SU-DHL-6 (cell line): Measurements from ENCODE around the gene DIP2C.

Source experiments
- H2AFZ ChIP-seq: fragments of 200-600 bp; sonication (generic); 2 replicates; pipeline ENCODE4 v1.6.1; 2014; ENCODE audit warnings: low read depth, mild to moderate bottlenecking, moderate library complexity, mixed read lengths, antibody characterized with exemption, low read length; ENCODE audit not compliant: severe bottlenecking
- H3F3A ChIP-seq: fragments of 200-600 bp; shearing (Covaris generic); 2 replicates; pipeline ENCODE4 v1.6.0; 2016; ENCODE audit warnings: antibody characterized with exemption, mild to moderate bottlenecking; ENCODE audit not compliant: insufficient read depth
- H3K27ac ChIP-seq: fragments of 200-600 bp; sonication (generic); 2 replicates; pipeline ENCODE4 v1.5.1; 2016; ENCODE audit warnings: low read depth, mild to moderate bottlenecking, low read length, moderate library complexity, mixed read lengths
- H3K27me3 ChIP-seq: fragments of 200-600 bp; sonication (generic), shearing (Covaris generic); 2 replicates; pipeline ENCODE4 v1.6.0; 2014; ENCODE audit warnings: mild to moderate bottlenecking, low read length
- H3K36me3 ChIP-seq: fragments of 200-600 bp; sonication (generic); 2 replicates; pipeline ENCODE4 v1.6.1; 2014; ENCODE audit warnings: mild to moderate bottlenecking, low read length, mixed read lengths
- H3K4me2 ChIP-seq: fragments of 300-600, 200-600 bp; shearing (Covaris generic), sonication (generic); 2 replicates; pipeline ENCODE4 v1.6.0; 2014; ENCODE audit warnings: low read length, low read depth, mild to moderate bottlenecking; ENCODE audit not compliant: poor library complexity, severe bottlenecking
- H3K4me3 ChIP-seq: fragments of 200-600 bp; sonication (generic); 2 replicates; pipeline ENCODE4 v1.5.1; 2014; ENCODE audit warnings: antibody characterized with exemption, low read length, mild to moderate bottlenecking, mixed read lengths; ENCODE audit not compliant: insufficient read depth, poor library complexity, severe bottlenecking
- H3K79me2 ChIP-seq: fragments of 200-600 bp; sonication (generic); 2 replicates; pipeline ENCODE4 v1.6.1; 2014; ENCODE audit warnings: mild to moderate bottlenecking, low read length, moderate library complexity; ENCODE audit not compliant: insufficient read depth
- H3K9ac ChIP-seq: fragments of 200-600 bp; sonication (generic); 2 replicates; pipeline ENCODE4 v1.7.0; 2014; ENCODE audit warnings: mild to moderate bottlenecking, low read length
- H3K9me2 ChIP-seq: fragments of 200-600 bp; sonication (generic); replicated peaks from 2 replicates; pipeline ENCODE4 v1.6.1; 2014; ENCODE audit warnings: low read length; ENCODE audit not compliant: insufficient read depth
- H3K9me3 ChIP-seq: fragments of 200-600 bp; sonication (generic); 2 replicates; pipeline ENCODE4 v1.6.1; 2014; ENCODE audit warnings: low read length, mixed read lengths; ENCODE audit not compliant: insufficient read depth
- H4K20me1 ChIP-seq: fragments of 200-600 bp; sonication (generic); 2 replicates; pipeline ENCODE4 v1.6.1; 2014; ENCODE audit warnings: low read depth, mild to moderate bottlenecking, antibody characterized with exemption, low read length, moderate library complexity, mixed read lengths
- CTCF ChIP-seq: fragments of 200-600 bp; sonication (generic); IDR thresholded peaks from one replicate; pipeline ENCODE4 v1.5.1; 2017; ENCODE audit warnings: antibody characterized with exemption, mild to moderate bottlenecking, low read length, moderate library complexity; ENCODE audit not compliant: insufficient read depth, poor library complexity, severe bottlenecking
- EZH2phosphoT487 ChIP-seq: fragments of 200-600 bp; sonication (generic), shearing (Covaris generic); conservative IDR thresholded peaks from 2 replicates; pipeline ENCODE4 v1.6.1; 2018; ENCODE audit warnings: mild to moderate bottlenecking, antibody characterized with exemption, low read length, moderate library complexity, mixed read lengths

The DIP2C gene

GRCh38 chr10:235915-236314, 453.6 kb downstream of the DIP2C start:
- Histone ChIP-seq H3K27me3 (no peaks in the 10 kb centered on the region), H3K9me3 (no peaks in the 10 kb centered on the region), H2AFZ (no peak overlapping the region), H3K79me2 (no peaks in the 10 kb centered on the region), H3K9me2 (no peaks in the 10 kb centered on the region), H3K4me2 (no peak overlapping the region), H3K9ac (no peak overlapping the region), H3K27ac (no peak overlapping the region), H3F3A (no peaks in the 10 kb centered on the region), H4K20me1 (no peaks in the 10 kb centered on the region), H3K36me3 (no peaks in the 10 kb centered on the region), H3K4me3 (no peak overlapping the region)
- TF ChIP-seq EZH2phosphoT487: no peak
- no peak for TF ChIP-seq CTCF

GRCh38 chr10:234708-235406, 454.6 kb downstream of the DIP2C start:
- no peak overlapping the region for H3K27ac ChIP-seq
- no peaks in the 10 kb centered on the region for H3K79me2 ChIP-seq
- no peaks in the 10 kb centered on the region for H3K9me3 ChIP-seq
- no peaks in the 10 kb centered on the region for H3K36me3 ChIP-seq
- no peaks in the 10 kb centered on the region for H3K9me2 ChIP-seq
- H3F3A ChIP-seq: no peaks in the 10 kb centered on the region
- H4K20me1 ChIP-seq: no peaks in the 10 kb centered on the region
- TF ChIP-seq EZH2phosphoT487 (no peak), CTCF (no peak)
- no peaks in the 10 kb centered on the region for H3K27me3 ChIP-seq
- H3K4me2 ChIP-seq: no peak overlapping the region
- no peak overlapping the region for H3K9ac ChIP-seq
- no peak overlapping the region for H3K4me3 ChIP-seq
- H2AFZ ChIP-seq: no peak overlapping the region

GRCh38 chr10:232878-233277, 456.6 kb downstream of the DIP2C start:
- H3K79me2 ChIP-seq: no peaks in the 10 kb centered on the region
- no peak overlapping the region for H3K4me3 ChIP-seq
- H3K9me3 ChIP-seq: no peaks in the 10 kb centered on the region
- no peak overlapping the region for H3K4me2 ChIP-seq
- H4K20me1 ChIP-seq: no peaks in the 10 kb centered on the region
- TF ChIP-seq EZH2phosphoT487: no peak
- no peak for TF ChIP-seq CTCF
- no peaks in the 10 kb centered on the region for H3F3A ChIP-seq
- no peak overlapping the region for H2AFZ ChIP-seq
- H3K27me3 ChIP-seq: no peaks in the 10 kb centered on the region
- H3K27ac ChIP-seq: no peak overlapping the region
- H3K9ac ChIP-seq: no peak overlapping the region
- H3K36me3 ChIP-seq: no peaks in the 10 kb centered on the region
- no peaks in the 10 kb centered on the region for H3K9me2 ChIP-seq
